Neural crest cell (in vitro differentiated cells): ENCODE data around the gene CRB1. TPM values are rescaled to one million over a fixed set of nuclear protein-coding genes. Genes with fewer than 3 reads are reported as not detected.
"Not testable (repeated sequence)": the region's sequence is repeated elsewhere in the genome, so short reads cannot be mapped to it uniquely, and the experiment has no call there.

Experiments used
- DNase-seq: peaks from one replicate; pipeline ENCODE4 v3.0.0; 2021; ENCODE audit warnings: low read depth, mixed read lengths, low spot score
- H3K27ac Mint-ChIP-seq: one replicate; pipeline ENCODE4 v1.8.0; 2021; ENCODE audit warnings: mild to moderate bottlenecking, mixed read lengths; ENCODE audit not compliant: unreplicated experiment
- H3K27me3 Mint-ChIP-seq: 2 replicates; pipeline ENCODE4 v1.8.0; 2021; ENCODE audit warnings: low read depth, mild to moderate bottlenecking, mixed read lengths
- H3K36me3 Mint-ChIP-seq: 2 replicates; pipeline ENCODE4 v1.8.0; 2021; ENCODE audit warnings: low read depth, mild to moderate bottlenecking, mixed read lengths
- H3K4me1 Mint-ChIP-seq: 2 replicates; pipeline ENCODE4 v1.8.0; 2021; ENCODE audit warnings: mixed read lengths
- H3K4me3 Mint-ChIP-seq: one replicate; pipeline ENCODE4 v1.8.0; 2021; ENCODE audit warnings: mild to moderate bottlenecking, mixed read lengths
- H3K9me3 Mint-ChIP-seq: 2 replicates; pipeline ENCODE4 v1.8.0; 2021; ENCODE audit warnings: mixed read lengths
- total RNA-seq: library from RNA; stranded (reverse); gene quantifications from 2 replicates; pipeline ENCODE4 v1.2.1, GENCODE V29; 2021
- TF ChIP-seq, protein P1 (sequence below): fragments of 200-600 bp; sonication (generic); conservative IDR thresholded peaks from 2 replicates; pipeline ENCODE4 v1.5.0; 2021; ENCODE audit warnings: antibody characterized with exemption, mild to moderate bottlenecking

Gene CRB1
- total RNA-seq, 1 donor from 2014 or later, result 1.9 TPM

DNA sequence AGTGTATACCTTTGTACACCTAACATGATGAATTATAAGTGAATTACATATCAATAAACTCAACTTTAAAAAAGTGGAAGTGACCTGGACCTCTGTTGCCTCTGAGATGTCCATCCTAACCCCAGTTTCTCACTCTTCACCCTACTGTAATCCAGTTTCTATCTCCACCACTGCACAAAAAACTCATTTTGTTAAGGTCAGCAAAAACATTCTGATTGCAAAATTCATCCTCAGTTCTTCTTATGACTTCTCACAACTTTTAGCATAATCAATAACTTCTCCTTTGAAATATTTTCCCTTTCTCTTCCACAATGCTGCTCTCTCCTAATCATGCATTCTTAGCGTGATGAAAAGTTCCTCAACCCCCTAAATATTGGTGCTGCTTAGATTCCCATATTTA lies 129.8 kb downstream of the CRB1 start:
- no peak for DNase-seq
- Mint-ChIP-seq H3K4me3 (no peak overlapping the region), H3K27me3 (peaks cover 2% of the 10 kb centered on the region), H3K27ac (no peak overlapping the region), H3K36me3 (no peaks in the 10 kb centered on the region), H3K4me1 (no peaks in the 10 kb centered on the region), H3K9me3 (no peaks in the 10 kb centered on the region)
- TF ChIP-seq, protein P1, sequence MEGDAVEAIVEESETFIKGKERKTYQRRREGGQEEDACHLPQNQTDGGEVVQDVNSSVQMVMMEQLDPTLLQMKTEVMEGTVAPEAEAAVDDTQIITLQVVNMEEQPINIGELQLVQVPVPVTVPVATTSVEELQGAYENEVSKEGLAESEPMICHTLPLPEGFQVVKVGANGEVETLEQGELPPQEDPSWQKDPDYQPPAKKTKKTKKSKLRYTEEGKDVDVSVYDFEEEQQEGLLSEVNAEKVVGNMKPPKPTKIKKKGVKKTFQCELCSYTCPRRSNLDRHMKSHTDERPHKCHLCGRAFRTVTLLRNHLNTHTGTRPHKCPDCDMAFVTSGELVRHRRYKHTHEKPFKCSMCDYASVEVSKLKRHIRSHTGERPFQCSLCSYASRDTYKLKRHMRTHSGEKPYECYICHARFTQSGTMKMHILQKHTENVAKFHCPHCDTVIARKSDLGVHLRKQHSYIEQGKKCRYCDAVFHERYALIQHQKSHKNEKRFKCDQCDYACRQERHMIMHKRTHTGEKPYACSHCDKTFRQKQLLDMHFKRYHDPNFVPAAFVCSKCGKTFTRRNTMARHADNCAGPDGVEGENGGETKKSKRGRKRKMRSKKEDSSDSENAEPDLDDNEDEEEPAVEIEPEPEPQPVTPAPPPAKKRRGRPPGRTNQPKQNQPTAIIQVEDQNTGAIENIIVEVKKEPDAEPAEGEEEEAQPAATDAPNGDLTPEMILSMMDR, result no peak

DNA sequence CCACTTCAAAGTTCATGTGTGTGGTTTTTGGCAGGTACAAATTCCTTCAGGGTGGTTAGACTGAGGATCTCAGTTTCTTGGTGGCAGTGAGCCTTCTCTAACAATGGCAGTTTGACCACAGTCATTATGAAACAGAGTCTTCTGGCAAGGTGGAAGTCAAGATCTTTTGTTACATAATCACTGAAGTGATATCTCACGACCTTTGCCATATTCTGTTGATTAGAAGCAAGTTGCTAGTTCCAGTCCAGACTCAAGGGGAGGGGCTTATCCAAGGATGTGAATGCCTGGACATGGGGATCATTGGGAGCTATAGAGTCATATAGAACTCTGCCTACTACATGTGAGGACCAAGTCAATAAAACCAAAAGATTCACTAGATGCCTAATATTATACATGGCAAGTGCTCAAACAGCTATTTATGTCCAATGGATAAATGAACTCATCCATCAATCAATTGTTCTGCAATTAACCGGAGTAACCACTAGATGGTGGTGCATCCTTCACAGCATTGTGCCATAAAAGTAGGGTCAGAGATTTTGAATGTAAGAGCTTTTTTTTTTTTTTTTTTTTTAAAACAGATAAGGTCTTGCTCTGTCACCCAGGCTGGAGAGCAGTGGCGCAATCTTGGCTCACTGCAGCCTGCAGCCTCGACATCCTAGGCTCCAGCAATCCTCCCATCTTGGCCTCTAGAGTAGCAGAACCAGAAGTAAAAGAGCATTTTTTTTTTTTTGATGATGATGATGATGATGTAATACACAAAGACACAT lies 131.9 kb downstream of the CRB1 start:
- Mint-ChIP-seq H3K36me3 (no peaks in the 10 kb centered on the region), H3K4me1 (no peaks in the 10 kb centered on the region), H3K27ac (no peak overlapping the region), H3K4me3 (no peak overlapping the region), H3K9me3 (no peaks in the 10 kb centered on the region), H3K27me3 (peaks cover 2% of the 10 kb centered on the region)
- TF ChIP-seq, protein P1, result peak; percentile 66
- DNase-seq, result no peak

DNA sequence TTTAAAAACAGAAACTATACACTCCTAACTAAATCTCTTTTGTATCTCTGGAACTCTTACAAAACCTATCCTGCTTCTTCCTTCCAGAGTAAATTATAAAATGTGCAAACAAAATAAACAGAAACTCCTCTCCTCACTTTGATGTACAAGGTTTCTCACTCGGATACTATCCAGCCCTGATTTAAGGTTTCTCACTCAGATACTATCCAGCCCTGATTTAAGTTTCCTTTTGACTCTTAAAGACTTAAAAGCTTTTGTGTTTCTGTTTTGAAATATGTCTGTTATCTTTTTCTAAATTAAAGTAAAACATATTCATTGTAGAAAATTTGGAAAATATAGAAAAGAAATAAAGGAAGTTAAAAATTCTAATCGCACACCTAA lies 132.5 kb downstream of the CRB1 start:
- no peak overlapping the region for H3K4me3 Mint-ChIP-seq
- H3K36me3 Mint-ChIP-seq, result no peaks in the 10 kb centered on the region
- H3K4me1 Mint-ChIP-seq, result no peaks in the 10 kb centered on the region
- no peak overlapping the region for H3K27ac Mint-ChIP-seq
- peaks cover 2% of the 10 kb centered on the region for H3K27me3 Mint-ChIP-seq
- TF ChIP-seq, protein P1, result no peak
- DNase-seq, result no peak
- H3K9me3 Mint-ChIP-seq, result no peaks in the 10 kb centered on the region

DNA sequence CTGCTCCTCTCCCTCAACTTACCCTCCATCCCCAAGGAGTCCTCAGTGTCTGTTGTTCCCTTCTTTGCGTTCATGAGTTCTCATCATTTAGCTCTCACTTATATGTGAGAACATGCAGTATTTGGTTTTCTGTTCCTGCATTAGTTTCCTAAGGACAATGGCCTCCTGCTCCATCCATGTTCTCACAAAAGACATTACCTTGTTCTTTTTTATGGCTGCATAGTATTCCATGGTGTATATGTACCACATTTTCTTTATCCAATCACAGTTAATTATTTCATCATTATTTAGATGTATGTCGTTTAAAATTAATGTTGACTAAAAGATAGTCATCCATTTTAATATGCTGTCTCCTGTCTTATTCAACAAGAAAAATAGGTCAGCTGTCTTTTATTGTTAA lies 134.1 kb downstream of the CRB1 start:
- no peak for DNase-seq
- H3K36me3 Mint-ChIP-seq, result no peaks in the 10 kb centered on the region
- peaks cover 2% of the 10 kb centered on the region for H3K27me3 Mint-ChIP-seq
- TF ChIP-seq, protein P1, result no peak
- H3K4me3 Mint-ChIP-seq, result no peak overlapping the region
- H3K9me3 Mint-ChIP-seq, result no peaks in the 10 kb centered on the region
- no peaks in the 10 kb centered on the region for H3K4me1 Mint-ChIP-seq
- no peak overlapping the region for H3K27ac Mint-ChIP-seq

DNA sequence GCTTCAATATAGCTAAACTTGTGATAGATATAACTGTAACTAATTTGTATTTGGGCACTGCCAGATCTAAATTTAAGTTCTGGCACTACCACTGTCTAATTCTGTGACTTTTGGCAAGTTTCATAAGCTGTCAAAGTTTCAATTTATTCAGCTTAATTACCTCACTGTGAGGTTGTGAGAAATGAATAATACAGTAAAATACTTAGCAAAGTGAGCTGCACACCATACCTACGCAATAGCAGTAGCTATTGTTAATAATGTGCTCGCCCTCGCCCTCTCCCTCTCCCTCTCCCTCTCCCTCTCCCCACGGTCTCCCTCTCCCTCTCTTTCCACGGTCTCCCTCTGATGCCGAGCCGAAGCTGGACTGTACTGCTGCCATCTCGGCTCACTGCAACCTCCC lies 136.7 kb downstream of the CRB1 start:
- not testable (repeated sequence) for H3K36me3 Mint-ChIP-seq, H3K9me3 Mint-ChIP-seq, H3K27ac Mint-ChIP-seq, H3K27me3 Mint-ChIP-seq, H3K4me1 Mint-ChIP-seq, DNase-seq, H3K4me3 Mint-ChIP-seq

DNA sequence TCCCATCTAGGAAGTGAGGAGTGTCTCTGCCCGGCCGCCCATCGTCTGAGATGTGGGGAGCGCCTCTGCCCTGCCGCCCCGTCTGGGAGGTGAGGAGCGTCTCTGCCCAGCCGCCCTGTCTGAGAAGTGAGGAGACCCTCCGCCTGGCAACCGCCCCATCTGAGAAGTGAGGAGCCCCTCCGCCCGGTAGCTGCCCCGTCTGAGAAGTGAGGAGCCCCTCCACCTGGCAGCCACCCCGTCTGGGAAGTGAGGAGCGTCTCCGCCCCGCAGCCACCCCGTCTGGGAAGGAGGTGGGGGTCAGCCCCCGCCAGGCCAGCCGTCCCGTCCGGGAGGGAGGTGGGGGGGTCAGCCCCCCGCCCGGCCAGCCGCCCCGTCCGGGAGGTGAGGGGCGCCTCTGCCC lies 137.6 kb downstream of the CRB1 start:
- H3K4me3 Mint-ChIP-seq, H3K36me3 Mint-ChIP-seq, H3K27ac Mint-ChIP-seq, H3K27me3 Mint-ChIP-seq, H3K4me1 Mint-ChIP-seq, DNase-seq, H3K9me3 Mint-ChIP-seq: not testable (repeated sequence)
